Calu3 (cell line): ENCODE results near the gene TMEM100. TPM values are rescaled to one million over a fixed set of nuclear protein-coding genes. Genes with fewer than 3 reads are reported as not detected.

Experiments
- BruUV-seq: library from RNA; stranded (reverse); fragments of 400-500 nt; replicated peaks from 2 replicates; lab custom pipeline; 2021; lab: Mats Ljungman, UMichigan
- CTCF ChIA-PET: fragments of 300-600 bp; sonication (Branson Sonifier 250); formaldehyde crosslinking; loops from one replicate; lab custom pipeline; 2022; ENCODE audit warnings: antibody characterized with exemption; lab: Charles Lee
- DNase-seq: peaks from one replicate; pipeline ENCODE4 v3.0.0; 2022
- H3K27ac Mint-ChIP-seq: one replicate; pipeline ENCODE4 v1.8.0; 2022; ENCODE audit warnings: mixed read lengths; ENCODE audit not compliant: unreplicated experiment
- H3K27me3 Mint-ChIP-seq: one replicate; pipeline ENCODE4 v1.8.0; 2022; ENCODE audit warnings: mixed read lengths; ENCODE audit not compliant: unreplicated experiment
- H3K36me3 Mint-ChIP-seq: one replicate; pipeline ENCODE4 v1.8.0; 2022; ENCODE audit warnings: mild to moderate bottlenecking, moderate library complexity, mixed read lengths; ENCODE audit not compliant: insufficient read depth, unreplicated experiment
- H3K4me1 Mint-ChIP-seq: one replicate; pipeline ENCODE4 v1.8.0; 2022; ENCODE audit warnings: mild to moderate bottlenecking, low read depth, mixed read lengths; ENCODE audit not compliant: unreplicated experiment
- H3K4me3 Mint-ChIP-seq: one replicate; pipeline ENCODE4 v1.8.0; 2022; ENCODE audit warnings: mild to moderate bottlenecking, low read depth, moderate library complexity, mixed read lengths; ENCODE audit not compliant: unreplicated experiment
- H3K9me3 Mint-ChIP-seq: one replicate; pipeline ENCODE4 v1.8.0; 2022; ENCODE audit warnings: low read depth, mixed read lengths; ENCODE audit not compliant: unreplicated experiment
- CTCF ChIP-seq: fragments of 200-600 bp; IDR thresholded peaks from one replicate; pipeline ENCODE4 v1.8.0; 2022; ENCODE audit warnings: antibody characterized with exemption; ENCODE audit not compliant: unreplicated experiment
- intact Hi-C: fragments of 100-400 bp; cut with micrococcal nuclease; formaldehyde crosslinking; loops from one replicate; pipeline ENCODE4 v1.10.0; 2022; ENCODE audit not compliant: unreplicated experiment
- total RNA-seq: library from RNA; stranded (reverse); gene quantifications from 2 replicates; pipeline ENCODE4 v1.2.3, GENCODE V29; 2022

Gene TMEM100
- total RNA-seq, 1 experiment from 2014 or later, result not detected

DNA sequence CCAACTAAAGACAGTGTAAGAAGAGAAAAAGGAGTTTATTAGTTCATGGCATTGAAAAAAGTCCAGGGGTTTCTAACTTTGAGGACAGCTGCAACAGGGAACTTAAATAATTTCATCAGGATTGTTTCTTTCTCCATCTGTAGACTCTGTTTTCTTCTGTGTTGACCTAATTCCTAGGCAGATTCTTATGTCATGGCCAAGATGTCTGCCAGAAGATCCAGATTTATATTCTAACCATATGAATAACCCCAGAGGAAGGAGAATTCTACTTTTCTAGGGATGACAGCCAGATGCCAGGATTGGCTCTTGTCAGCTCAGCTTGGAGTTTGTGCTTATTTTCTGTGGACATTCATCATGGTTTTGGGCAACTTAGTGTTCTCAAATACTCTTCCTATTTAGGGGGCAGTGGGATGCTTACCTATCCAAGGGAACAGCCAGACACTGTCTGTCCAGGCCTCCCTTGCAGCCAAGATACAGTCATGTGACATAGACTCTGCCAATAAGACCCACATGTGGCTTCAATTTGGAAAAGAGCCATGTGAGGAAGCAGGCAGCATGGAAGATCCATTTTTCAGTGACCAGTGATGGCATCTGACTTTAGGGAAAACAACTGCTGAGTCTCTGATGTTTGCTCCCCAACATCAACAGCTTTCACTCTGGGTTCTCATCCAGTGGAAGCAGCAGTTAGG is 46.4 kb upstream of the TMEM100 start:
- Mint-ChIP-seq H3K9me3 (no peaks in the 10 kb centered on the region), H3K4me1 (peaks cover 10% of the 10 kb centered on the region), H3K4me3 (no peak overlapping the region), H3K27ac (no peak overlapping the region), H3K36me3 (no peaks in the 10 kb centered on the region), H3K27me3 (no peaks in the 10 kb centered on the region)
- CTCF ChIA-PET, result interaction anchor here (1.1 to 2.2 kb wide), 3 partner anchors 128 to 243 kb away, joined by 3 to 8 read pairs (median 6); no protein-coding TSS in a partner anchor
- no peak for TF ChIP-seq CTCF
- DNase-seq, result no peak
- no TSS peak for BruUV-seq
- intact Hi-C loops, result no loop called here

DNA sequence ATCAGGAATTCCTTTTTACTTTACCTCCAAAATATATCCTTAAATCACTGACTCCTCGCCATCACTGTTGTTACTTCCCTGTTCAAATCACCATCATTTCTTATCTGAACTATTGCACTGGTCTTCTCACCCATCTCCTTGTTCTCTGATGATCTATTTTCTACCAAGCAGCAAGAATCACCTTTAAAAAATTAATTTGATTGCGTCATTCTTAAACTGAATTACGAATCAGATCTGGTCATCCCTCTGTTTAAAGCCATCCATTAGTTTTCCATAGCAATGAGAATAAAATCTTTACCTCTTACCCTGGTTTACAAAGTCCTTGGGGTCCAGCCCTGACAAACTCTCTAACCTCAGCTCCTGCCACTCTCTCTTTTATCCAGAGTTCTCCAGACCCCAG is 42.8 kb upstream of the TMEM100 start:
- CTCF ChIA-PET, result no interaction called here

DNA sequence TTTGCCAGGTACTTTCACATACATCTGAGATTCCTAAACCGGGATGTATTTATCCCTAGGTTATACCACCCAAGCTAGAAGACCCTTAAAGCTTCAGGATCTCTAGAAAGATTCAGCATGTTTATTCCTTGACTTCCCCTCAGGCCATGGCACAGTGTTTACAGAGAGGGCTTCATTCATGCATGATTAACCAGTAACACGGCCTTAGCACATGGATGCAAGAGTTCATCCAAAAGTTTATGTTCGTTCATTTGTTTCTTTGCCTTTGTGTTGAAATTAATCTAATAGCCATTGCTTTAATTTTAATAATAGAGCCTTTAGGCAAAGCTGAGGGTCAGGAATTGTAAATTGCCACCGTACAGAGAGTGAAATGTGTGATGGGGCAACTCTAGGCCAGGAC is 41.9 kb upstream of the TMEM100 start:
- intact Hi-C loops, result no loop called here
- CTCF ChIA-PET, result no interaction called here
- BruUV-seq, result no TSS peak
- H3K36me3 Mint-ChIP-seq, result no peaks in the 10 kb centered on the region
- H3K4me1 Mint-ChIP-seq, result peaks cover 13% of the 10 kb centered on the region
- H3K27me3 Mint-ChIP-seq, result no peaks in the 10 kb centered on the region
- H3K27ac Mint-ChIP-seq, result no peak overlapping the region
- no peaks in the 10 kb centered on the region for H3K9me3 Mint-ChIP-seq
- no peak for TF ChIP-seq CTCF
- DNase-seq, result no peak
- no peak overlapping the region for H3K4me3 Mint-ChIP-seq

More for the DNA sequence above, 42.8 kb upstream of the TMEM100 start:
- no peak for DNase-seq
- TF ChIP-seq CTCF, result no peak
- Mint-ChIP-seq H3K9me3 (no peaks in the 10 kb centered on the region), H3K4me3 (no peak overlapping the region), H3K27me3 (no peaks in the 10 kb centered on the region), H3K27ac (no peak overlapping the region), H3K4me1 (peaks cover 19% of the 10 kb centered on the region), H3K36me3 (no peaks in the 10 kb centered on the region)
- no TSS peak for BruUV-seq
- intact Hi-C loops, result no loop called here

- no peak for TF ChIP-seq CTCF
- DNase-seq, result no peak
- CTCF ChIA-PET, result no interaction called here
- Mint-ChIP-seq H3K4me3 (no peak overlapping the region), H3K4me1 (peaks cover 9% of the 10 kb centered on the region), H3K9me3 (no peaks in the 10 kb centered on the region), H3K27me3 (no peaks in the 10 kb centered on the region), H3K27ac (no peak overlapping the region), H3K36me3 (no peaks in the 10 kb centered on the region)
- BruUV-seq, result no TSS peak
- intact Hi-C loops, result no loop called here
These were observed 41.2 kb upstream of the TMEM100 start for GRCh38 chr17:55763856-55764255.
